Measurements from ENCODE around the gene COPG2.

GRCh38 chr7:130560972-130561371, 107.6 kb downstream of the COPG2 start:
- peak; percentile 40; the same call in 1 of the 2 replicates for TF ChIP-seq CTCF (conservative IDR thresholded peaks at IDR 0.05; ENCODE audit: low read depth, low read length)
- no peak for TF ChIP-seq EZH2 (IDR thresholded peaks at IDR 0.05; ENCODE audit: borderline replicate concordance, low read depth, low read length, poor library complexity, severe bottlenecking)
